Raji (cell line): ENCODE data around the gene NRP2.

Experiments used
- POLR2A ChIP-seq: IDR thresholded peaks from 2 replicates; pipeline ENCODE4 v1.6.1; 2011; ENCODE audit warnings: low read depth, low read length, control low read depth; ENCODE audit not compliant: insufficient read depth

Gene NRP2

GRCh38 chr2:205723179-205723578 lies 40.9 kb downstream of the NRP2 start:
- no peak for TF ChIP-seq POLR2A

GRCh38 chr2:205725059-205725458 lies 42.8 kb downstream of the NRP2 start:
- no peak for TF ChIP-seq POLR2A

GRCh38 chr2:205726506-205726905 lies 44.2 kb downstream of the NRP2 start:
- TF ChIP-seq POLR2A, result no peak

- TF ChIP-seq POLR2A, result no peak
These were observed 44.9 kb downstream of the NRP2 start for GRCh38 chr2:205727174-205727573.

GRCh38 chr2:205728366-205728765 lies 46.1 kb downstream of the NRP2 start:
- no peak for TF ChIP-seq POLR2A

- TF ChIP-seq POLR2A, result no peak
These were observed 47.9 kb downstream of the NRP2 start for GRCh38 chr2:205730191-205730590.

- TF ChIP-seq POLR2A, result no peak
These were observed 48.6 kb downstream of the NRP2 start for GRCh38 chr2:205730701-205731582.

GRCh38 chr2:205731583-205731981 lies 49.3 kb downstream of the NRP2 start:
- TF ChIP-seq POLR2A, result no peak

- TF ChIP-seq POLR2A, result no peak
These were observed 50.0 kb downstream of the NRP2 start for GRCh38 chr2:205732314-205732713.

- TF ChIP-seq POLR2A, result no peak
These were observed 50.8 kb downstream of the NRP2 start for GRCh38 chr2:205733082-205733481.

GRCh38 chr2:205733648-205734047 lies 51.3 kb downstream of the NRP2 start:
- TF ChIP-seq POLR2A, result no peak

GRCh38 chr2:205734436-205735037 lies 52.2 kb downstream of the NRP2 start:
- no peak for TF ChIP-seq POLR2A

GRCh38 chr2:205738117-205738968 lies 56.0 kb downstream of the NRP2 start:
- TF ChIP-seq POLR2A, result no peak

- TF ChIP-seq POLR2A, result no peak
These were observed 57.3 kb downstream of the NRP2 start for GRCh38 chr2:205739620-205740019.

GRCh38 chr2:205740381-205740780 lies 58.1 kb downstream of the NRP2 start:
- TF ChIP-seq POLR2A, result no peak
